Measurements from ENCODE around the gene FLOT1. TPM values are rescaled to one million over a fixed set of nuclear protein-coding genes. Genes with fewer than 3 reads are reported as not detected.

FLOT1 gene
- total and polyA plus RNA-seq, 9 of the 15 experiments (the other 6 are each of a cell fraction or from before 2014, with no cell fraction given) = 11.7 to 149 (median 118) TPM

DNA sequence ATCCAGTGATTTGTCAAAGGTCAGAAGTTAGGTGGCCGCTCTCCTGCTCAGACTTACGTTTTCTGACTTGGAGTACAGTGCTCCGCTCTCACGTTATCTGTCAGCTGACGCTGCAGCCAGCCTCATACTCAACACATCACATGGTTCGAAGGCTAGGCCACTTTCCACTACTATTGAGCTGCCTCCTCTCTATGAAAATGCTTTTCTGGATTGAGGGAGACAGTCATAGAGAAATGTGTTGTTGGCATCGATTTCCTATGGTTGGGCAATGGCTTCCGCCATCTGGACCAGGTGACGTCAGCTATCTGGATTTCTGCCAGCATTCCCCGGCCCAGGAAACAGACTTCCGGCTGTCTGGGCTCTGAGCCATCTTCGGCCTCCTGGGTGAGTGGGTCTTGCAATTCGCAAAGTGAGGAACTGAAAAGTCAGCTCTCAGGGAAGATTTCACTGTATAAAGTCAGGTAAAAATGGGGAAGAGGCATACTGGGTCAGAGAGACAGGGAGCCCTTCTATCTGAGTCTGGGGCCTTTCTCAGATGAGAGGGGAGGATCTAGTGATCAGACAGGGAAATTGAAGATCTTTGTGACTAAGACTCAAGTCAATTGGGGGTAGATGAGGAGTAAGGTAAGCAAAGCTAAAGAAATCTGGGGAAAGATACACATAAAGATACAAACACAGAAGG, 39.4 kb upstream of the FLOT1 start (continued):
- TF ChIP-seq ETS2 (tag; IDR thresholded peaks at IDR 0.05; ENCODE audit: borderline replicate concordance, poor library complexity, severe bottlenecking) = no peak
- peak; percentile 71; the same call in 1 of the 2 replicates for TF ChIP-seq ZNF324 (CRISPR knock-in tag; IDR thresholded peaks at IDR 0.05)
- TF ChIP-seq NFE2L1 (tag; IDR thresholded peaks at IDR 0.05; ENCODE audit: borderline replicate concordance, low read depth) = no peak
- 0 out of 2 replicates have a peak, but pooled peaks have one; percentile 69 for TF ChIP-seq NR2F6 (CRISPR knock-in tag; IDR thresholded peaks at IDR 0.05)
- peak; percentile 65 for TF ChIP-seq MYC (IDR thresholded peaks at IDR 0.05; ENCODE audit: low read depth, low read length)
- peak; percentile 37; the same call in 1 of the 2 replicates for TF ChIP-seq MYC (CRISPR knock-in tag; IDR thresholded peaks at IDR 0.05; ENCODE audit: borderline replicate concordance, low read depth)
- TF ChIP-seq ZC3H8 (IDR thresholded peaks at IDR 0.05) = no peak
- TF ChIP-seq CREBBP (IDR thresholded peaks at IDR 0.05; ENCODE audit: low read depth, low read length) = no peak
- TF ChIP-seq HNRNPLL (IDR thresholded peaks at IDR 0.05; ENCODE audit: low read depth, low read length, poor library complexity, severe bottlenecking) = no peak
- TF ChIP-seq MYNN (IDR thresholded peaks at IDR 0.05) = peak; percentile 70; the same call in 1 of the 2 replicates
- TF ChIP-seq MYNN (CRISPR knock-in tag; IDR thresholded peaks at IDR 0.05) = no peak
- peak; percentile 99 for TF ChIP-seq CEBPG (CRISPR knock-in tag; IDR thresholded peaks at IDR 0.05)
- peak; percentile 98 to 99 for TF ChIP-seq CEBPG (tag; conservative IDR thresholded peaks at IDR 0.05 in 1 of 2, IDR thresholded peaks at IDR 0.05 in 1 of 2)
- peak; percentile 72; the same call in 1 of the 2 replicates for TF ChIP-seq ZNF75A (CRISPR knock-in tag; IDR thresholded peaks at IDR 0.05)
- TF ChIP-seq MBD1 (CRISPR knock-in tag; IDR thresholded peaks at IDR 0.05) = no peak
- TF ChIP-seq, protein P1, sequence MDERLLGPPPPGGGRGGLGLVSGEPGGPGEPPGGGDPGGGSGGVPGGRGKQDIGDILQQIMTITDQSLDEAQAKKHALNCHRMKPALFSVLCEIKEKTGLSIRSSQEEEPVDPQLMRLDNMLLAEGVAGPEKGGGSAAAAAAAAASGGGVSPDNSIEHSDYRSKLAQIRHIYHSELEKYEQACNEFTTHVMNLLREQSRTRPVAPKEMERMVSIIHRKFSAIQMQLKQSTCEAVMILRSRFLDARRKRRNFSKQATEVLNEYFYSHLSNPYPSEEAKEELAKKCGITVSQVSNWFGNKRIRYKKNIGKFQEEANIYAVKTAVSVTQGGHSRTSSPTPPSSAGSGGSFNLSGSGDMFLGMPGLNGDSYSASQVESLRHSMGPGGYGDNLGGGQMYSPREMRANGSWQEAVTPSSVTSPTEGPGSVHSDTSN (CRISPR knock-in tag; IDR thresholded peaks at IDR 0.05; ENCODE audit: low read depth) = no peak
- TF ChIP-seq, protein P1 (tag; conservative IDR thresholded peaks at IDR 0.05; ENCODE audit: low read depth) = peak; percentile 54; the same call in 1 of the 2 replicates
- no peak for TF ChIP-seq ZKSCAN3 (CRISPR knock-in tag; IDR thresholded peaks at IDR 0.05)
- TF ChIP-seq FUS (optimal IDR thresholded peaks at IDR 0.05; ENCODE audit: low read depth, low read length) = no peak
- no peak for TF ChIP-seq ZNF384 (IDR thresholded peaks at IDR 0.05; ENCODE audit: low read depth, low read length)
- TF ChIP-seq NRF1 (conservative IDR thresholded peaks at IDR 0.05 in 1 of 2, IDR thresholded peaks at IDR 0.05 in 1 of 2) = peak; percentile 5 to 41; a peak in 1 of 4 replicates
- TF ChIP-seq ZNF212 (CRISPR knock-in tag; IDR thresholded peaks at IDR 0.05) = no peak
- TF ChIP-seq ZNF146 (CRISPR knock-in tag; IDR thresholded peaks at IDR 0.05; ENCODE audit: unreplicated experiment) = no peak
- no peak for TF ChIP-seq SRSF9 (IDR thresholded peaks at IDR 0.05; ENCODE audit: borderline replicate concordance, low read depth, low read length)
- TF ChIP-seq CBFA2T3 (IDR thresholded peaks at IDR 0.05) = peak; percentile 75
